Esophagus muscularis mucosa (tissue), 3 donors: Measurements from ENCODE around the gene BAZ2B.

Experiments used
- CTCF ChIP-seq, 3 experiments: fragments of 200-600 bp in 2 of 3; fragments of 450-650 bp in 1 of 3; sonication (generic) in 2 of 3; IDR thresholded peaks; one replicate each; pipeline ENCODE4 v1.5.1; 2017 to 2019; ENCODE audit warnings: antibody characterized with exemption in 3 of 3, mild to moderate bottlenecking in 2 of 3, moderate library complexity in 1 of 3
- POLR2A ChIP-seq: fragments of 450-650 bp; IDR thresholded peaks from one replicate; pipeline ENCODE4 v1.6.1; 2017; ENCODE audit warnings: antibody characterized with exemption, moderate library complexity, mild to moderate bottlenecking, low read depth
- POLR2AphosphoS5 ChIP-seq, 2 donors: sonication (generic); formaldehyde crosslinking; IDR thresholded peaks; one replicate each; pipeline ENCODE4 v1.6.1; 2017; ENCODE audit warnings: antibody characterized with exemption in 2 of 2

GRCh38 chr2:159539701-159540100 lies 76.6 kb downstream of the BAZ2B start:
- TF ChIP-seq POLR2A: no peak
- TF ChIP-seq CTCF (IDR thresholded peaks at IDR 0.05): no peak
- TF ChIP-seq POLR2AphosphoS5 (IDR thresholded peaks at IDR 0.05): no peak
